GM12891 (cell line): ENCODE results near the gene C12orf57.

ENCODE experiments used
- DNase-seq: peaks from one replicate; pipeline ENCODE4 v3.0.0; 2011; ENCODE audit warnings: low spot score; ENCODE audit not compliant: insufficient read length
- FAIRE-seq: peaks from 2 replicates; lab custom pipeline; 2011; peaks lifted over from hg19 to GRCh38; lab: Jason Lieb, UNC
- PAX5 ChIP-seq: IDR thresholded peaks from 2 replicates; pipeline ENCODE4 v1.6.1; 2011; ENCODE audit warnings: low read length, moderate library complexity, mild to moderate bottlenecking; ENCODE audit not compliant: insufficient read depth, severe bottlenecking
- POLR2A ChIP-seq: IDR thresholded peaks from 2 replicates; pipeline ENCODE4 v1.6.1; 2011; ENCODE audit warnings: low read depth, low read length, control low read depth
- POLR2AphosphoS5 ChIP-seq: IDR thresholded peaks from 2 replicates; pipeline ENCODE4 v1.6.1; 2011; ENCODE audit warnings: low read depth, low read length, control low read depth
- POU2F2 ChIP-seq: IDR thresholded peaks from 2 replicates; pipeline ENCODE4 v1.6.1; 2011; ENCODE audit warnings: low read depth, mild to moderate bottlenecking, control low read depth, low read length, moderate library complexity
- SPI1 ChIP-seq: IDR thresholded peaks from 2 replicates; pipeline ENCODE4 v1.6.1; 2011; ENCODE audit warnings: low read depth, low read length, control low read depth
- TAF1 ChIP-seq: IDR thresholded peaks from 2 replicates; pipeline ENCODE4 v1.6.1; 2011; ENCODE audit warnings: low read depth, low read length, control low read depth

Gene C12orf57

GRCh38 chr12:6909421-6910145 is 34.2 kb upstream of the C12orf57 start:
- no peak for DNase-seq
- TF ChIP-seq PAX5: no peak
- no peak for TF ChIP-seq POU2F2
- TF ChIP-seq POLR2A: no peak
- no peak for TF ChIP-seq SPI1
- no peak for FAIRE-seq

- TF ChIP-seq TAF1 (no peak), PAX5 (no peak), POLR2AphosphoS5 (no peak), SPI1 (no peak), POU2F2 (no peak), POLR2A (no peak)
- FAIRE-seq (no peak), DNase-seq (no peak)
These were observed 31.5 kb upstream of the C12orf57 start for GRCh38 chr12:6912164-6912935.

GRCh38 chr12:6914246-6914946 is 29.4 kb upstream of the C12orf57 start, which contains the start of gene ENO2:
Gene ENO2 (plus strand): TSS chr12:6914580. CDS start chr12:6915833, 1,253 bp downstream.
- FAIRE-seq: peak; percentile 78
- peak; percentile 75 for DNase-seq
- TF ChIP-seq PAX5 (no peak), POLR2A (no peak), POLR2AphosphoS5 (no peak), TAF1 (no peak), SPI1 (no peak)

GRCh38 chr12:6914947-6915788 is 28.7 kb upstream of the C12orf57 start:
- DNase-seq (no peak), FAIRE-seq (peak; percentile 91)
- TF ChIP-seq POLR2A: no peak
- no peak for TF ChIP-seq TAF1
- TF ChIP-seq SPI1: no peak
- no peak for TF ChIP-seq PAX5
- no peak for TF ChIP-seq POU2F2

- no peak for TF ChIP-seq TAF1
- FAIRE-seq: no peak
- DNase-seq: no peak
These were observed 28.0 kb upstream of the C12orf57 start for GRCh38 chr12:6915789-6916285.

GRCh38 chr12:6916426-6917200 is 27.2 kb upstream of the C12orf57 start:
- TF ChIP-seq POLR2AphosphoS5 (no peak), TAF1 (no peak), SPI1 (no peak), PAX5 (no peak), POLR2A (no peak), POU2F2 (no peak)
- DNase-seq: no peak
- FAIRE-seq: no peak

GRCh38 chr12:6917491-6918231 is 26.2 kb upstream of the C12orf57 start:
- FAIRE-seq (no peak), DNase-seq (no peak)
- TF ChIP-seq POU2F2: no peak
- TF ChIP-seq PAX5: no peak
- no peak for TF ChIP-seq SPI1
- no peak for TF ChIP-seq POLR2AphosphoS5
- no peak for TF ChIP-seq TAF1
- no peak for TF ChIP-seq POLR2A

GRCh38 chr12:6919588-6919987 is 24.2 kb upstream of the C12orf57 start:
- DNase-seq: no peak
- TF ChIP-seq PAX5 (no peak), SPI1 (peak; percentile 34; the same call in 1 of the 2 replicates)
- FAIRE-seq: peak; percentile 47
